WTC11 (cell line): ENCODE data around the gene PELI3. TPM values are rescaled to one million over a fixed set of nuclear protein-coding genes. Genes with fewer than 3 reads are reported as not detected.

ENCODE experiments used
- ATAC-seq: fragments of 200-7000 bp; cut with Tn5 transposase; 2 replicates; pipeline ENCODE4 v1.10.0; 2021; ENCODE audit warnings: mild to moderate bottlenecking, moderate library complexity
- CTCF ChIA-PET: fragments of 300-600 bp; sonication (Branson Sonifier 250); formaldehyde crosslinking; loops from one replicate; lab custom pipeline; 2021; ENCODE audit warnings: antibody characterized with exemption; lab: Charles Lee
- POLR2A ChIA-PET: fragments of 350-600 bp; sonication (Branson Sonifier 250); formaldehyde crosslinking; loops from one replicate; lab custom pipeline; 2021; ENCODE audit warnings: antibody characterized with exemption; lab: Charles Lee
- DNase-seq: peaks from one replicate; pipeline ENCODE4 v3.0.0; 2021; ENCODE audit warnings: low spot score
- H3K27ac Mint-ChIP-seq: 2 replicates; pipeline ENCODE4 v1.8.0; 2021; ENCODE audit warnings: mixed read lengths
- H3K27me3 Mint-ChIP-seq: 2 replicates; pipeline ENCODE4 v1.8.0; 2021; ENCODE audit warnings: low read depth, mild to moderate bottlenecking, moderate library complexity, mixed read lengths
- H3K36me3 Mint-ChIP-seq: 2 replicates; pipeline ENCODE4 v1.8.0; 2021; ENCODE audit warnings: mixed read lengths
- H3K4me1 Mint-ChIP-seq: 2 replicates; pipeline ENCODE4 v1.8.0; 2022; ENCODE audit warnings: mixed read lengths
- H3K4me3 Mint-ChIP-seq: 2 replicates; pipeline ENCODE4 v1.8.0; 2021; ENCODE audit warnings: mild to moderate bottlenecking, moderate library complexity, mixed read lengths
- H3K9me3 Mint-ChIP-seq: 2 replicates; pipeline ENCODE4 v1.8.0; 2021; ENCODE audit warnings: mixed read lengths
- ATF3 ChIP-seq: sonication (generic); formaldehyde crosslinking; conservative IDR thresholded peaks from 2 replicates; pipeline ENCODE4 v1.8.1; 2022; ENCODE audit warnings: mild to moderate bottlenecking, missing genetic modification reagents
- CBFB ChIP-seq: sonication (generic); formaldehyde crosslinking; IDR thresholded peaks from 2 replicates; pipeline ENCODE4 v1.8.1; 2022; ENCODE audit warnings: mild to moderate bottlenecking, low read depth, missing genetic modification reagents
- CTCF ChIP-seq: fragments of 200-600 bp; IDR thresholded peaks from 2 replicates; pipeline ENCODE4 v1.8.0; 2022; ENCODE audit warnings: antibody characterized with exemption
- ESRRA ChIP-seq: sonication (generic); formaldehyde crosslinking; IDR thresholded peaks from 2 replicates; pipeline ENCODE4 v1.8.1; 2022; ENCODE audit warnings: mild to moderate bottlenecking, missing genetic modification reagents, borderline replicate concordance
- ETV6 ChIP-seq: sonication (generic); formaldehyde crosslinking; IDR thresholded peaks from 2 replicates; pipeline ENCODE4 v1.8.1; 2022; ENCODE audit warnings: mild to moderate bottlenecking, missing genetic modification reagents
- HMGXB4 ChIP-seq: sonication (generic); formaldehyde crosslinking; IDR thresholded peaks from 2 replicates; pipeline ENCODE4 v1.8.1; 2023; ENCODE audit warnings: mild to moderate bottlenecking, moderate library complexity, missing genetic modification reagents
- IRF1 ChIP-seq: sonication (generic); formaldehyde crosslinking; IDR thresholded peaks from 2 replicates; pipeline ENCODE4 v1.8.0; 2023; ENCODE audit warnings: missing genetic modification reagents
- IRF2 ChIP-seq: sonication (generic); formaldehyde crosslinking; IDR thresholded peaks from 2 replicates; pipeline ENCODE4 v1.8.0; 2022; ENCODE audit warnings: low read depth, missing genetic modification reagents, borderline replicate concordance
- MLX ChIP-seq: sonication (generic); formaldehyde crosslinking; IDR thresholded peaks from 2 replicates; pipeline ENCODE4 v1.8.1; 2023; ENCODE audit warnings: mild to moderate bottlenecking, missing genetic modification reagents, moderate library complexity
- NFYB ChIP-seq: sonication (generic); formaldehyde crosslinking; conservative IDR thresholded peaks from 2 replicates; pipeline ENCODE4 v1.8.0; 2022; ENCODE audit warnings: low read depth, missing genetic modification reagents
- NR1H2 ChIP-seq: sonication (generic); formaldehyde crosslinking; IDR thresholded peaks from 2 replicates; pipeline ENCODE4 v1.9.0; 2021; ENCODE audit warnings: mild to moderate bottlenecking, moderate library complexity, missing genetic modification reagents
- SP1 ChIP-seq: sonication (generic); formaldehyde crosslinking; conservative IDR thresholded peaks from 2 replicates; pipeline ENCODE4 v1.8.1; 2022; ENCODE audit warnings: missing genetic modification reagents
- TEAD4 ChIP-seq: sonication (generic); formaldehyde crosslinking; IDR thresholded peaks from 2 replicates; pipeline ENCODE4 v1.8.0; 2022; ENCODE audit warnings: mild to moderate bottlenecking, missing genetic modification reagents
- USF1 ChIP-seq: sonication (generic); formaldehyde crosslinking; IDR thresholded peaks from 2 replicates; pipeline ENCODE4 v1.8.0; 2022; ENCODE audit warnings: mild to moderate bottlenecking, missing genetic modification reagents
- total RNA-seq: library from RNA; stranded (reverse); gene quantifications from 3 replicates; pipeline ENCODE4 v1.2.3, GENCODE V29; 2021
- TF ChIP-seq, protein P1 (sequence below): sonication (generic); formaldehyde crosslinking; IDR thresholded peaks from 2 replicates; pipeline ENCODE4 v1.8.1; 2022; ENCODE audit warnings: missing genetic modification reagents, borderline replicate concordance
- TF ChIP-seq, protein P2 (sequence below): fragments of 250-450 bp; sonication (Bioruptor Pico); IDR thresholded peaks from 2 replicates; pipeline ENCODE4 v2.1.2; 2022; ENCODE audit warnings: mild to moderate bottlenecking, moderate library complexity
- TF ChIP-seq, protein P3 (sequence below): fragments of 250-450 bp; sonication (Bioruptor Pico); IDR thresholded peaks from 2 replicates; pipeline ENCODE4 v1.9.0; 2021; ENCODE audit warnings: mild to moderate bottlenecking, borderline replicate concordance
- TF ChIP-seq, protein P4 (sequence below): sonication (generic); formaldehyde crosslinking; IDR thresholded peaks from 2 replicates; pipeline ENCODE4 v1.8.0; 2023; ENCODE audit warnings: mild to moderate bottlenecking, missing genetic modification reagents

PELI3 gene
- total RNA-seq, 1 experiment from 2014 or later: 7.8 TPM

- TF ChIP-seq HMGXB4 (CRISPR knock-in tag) (no peak), NFYB (CRISPR knock-in tag) (no peak), USF1 (CRISPR knock-in tag) (no peak)
Observed at GRCh38 chr11:66450560-66450959, 16.1 kb upstream of the PELI3 start (continued).

- peaks cover 8% of the 10 kb centered on the region for H3K27me3 Mint-ChIP-seq
- no peak for ATAC-seq
- TF ChIP-seq, protein P1, sequence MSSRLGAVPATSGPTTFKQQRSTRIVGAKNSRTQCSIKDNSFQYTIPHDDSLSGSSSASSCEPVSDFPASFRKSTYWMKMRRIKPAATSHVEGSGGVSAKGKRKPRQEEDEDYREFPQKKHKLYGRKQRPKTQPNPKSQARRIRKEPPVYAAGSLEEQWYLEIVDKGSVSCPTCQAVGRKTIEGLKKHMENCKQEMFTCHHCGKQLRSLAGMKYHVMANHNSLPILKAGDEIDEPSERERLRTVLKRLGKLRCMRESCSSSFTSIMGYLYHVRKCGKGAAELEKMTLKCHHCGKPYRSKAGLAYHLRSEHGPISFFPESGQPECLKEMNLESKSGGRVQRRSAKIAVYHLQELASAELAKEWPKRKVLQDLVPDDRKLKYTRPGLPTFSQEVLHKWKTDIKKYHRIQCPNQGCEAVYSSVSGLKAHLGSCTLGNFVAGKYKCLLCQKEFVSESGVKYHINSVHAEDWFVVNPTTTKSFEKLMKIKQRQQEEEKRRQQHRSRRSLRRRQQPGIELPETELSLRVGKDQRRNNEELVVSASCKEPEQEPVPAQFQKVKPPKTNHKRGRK (CRISPR knock-in tag): no peak
- TF ChIP-seq, protein P2, sequence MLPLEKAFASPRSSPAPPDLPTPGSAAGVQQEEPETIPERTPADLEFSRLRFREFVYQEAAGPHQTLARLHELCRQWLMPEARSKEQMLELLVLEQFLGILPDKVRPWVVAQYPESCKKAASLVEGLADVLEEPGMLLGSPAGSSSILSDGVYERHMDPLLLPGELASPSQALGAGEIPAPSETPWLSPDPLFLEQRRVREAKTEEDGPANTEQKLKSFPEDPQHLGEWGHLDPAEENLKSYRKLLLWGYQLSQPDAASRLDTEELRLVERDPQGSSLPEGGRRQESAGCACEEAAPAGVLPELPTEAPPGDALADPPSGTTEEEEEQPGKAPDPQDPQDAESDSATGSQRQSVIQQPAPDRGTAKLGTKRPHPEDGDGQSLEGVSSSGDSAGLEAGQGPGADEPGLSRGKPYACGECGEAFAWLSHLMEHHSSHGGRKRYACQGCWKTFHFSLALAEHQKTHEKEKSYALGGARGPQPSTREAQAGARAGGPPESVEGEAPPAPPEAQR (CRISPR knock-in tag): no peak
- TF ChIP-seq SP1 (CRISPR knock-in tag) (no peak), CBFB (CRISPR knock-in tag) (no peak), NFYB (CRISPR knock-in tag) (no peak), IRF1 (no peak), NR1H2 (CRISPR knock-in tag) (no peak), ESRRA (CRISPR knock-in tag) (no peak), MLX (CRISPR knock-in tag) (no peak), ATF3 (CRISPR knock-in tag) (no peak), ETV6 (CRISPR knock-in tag) (no peak), IRF2 (CRISPR knock-in tag) (no peak), CTCF (no peak), TEAD4 (CRISPR knock-in tag) (no peak)
- TF ChIP-seq, protein P3, sequence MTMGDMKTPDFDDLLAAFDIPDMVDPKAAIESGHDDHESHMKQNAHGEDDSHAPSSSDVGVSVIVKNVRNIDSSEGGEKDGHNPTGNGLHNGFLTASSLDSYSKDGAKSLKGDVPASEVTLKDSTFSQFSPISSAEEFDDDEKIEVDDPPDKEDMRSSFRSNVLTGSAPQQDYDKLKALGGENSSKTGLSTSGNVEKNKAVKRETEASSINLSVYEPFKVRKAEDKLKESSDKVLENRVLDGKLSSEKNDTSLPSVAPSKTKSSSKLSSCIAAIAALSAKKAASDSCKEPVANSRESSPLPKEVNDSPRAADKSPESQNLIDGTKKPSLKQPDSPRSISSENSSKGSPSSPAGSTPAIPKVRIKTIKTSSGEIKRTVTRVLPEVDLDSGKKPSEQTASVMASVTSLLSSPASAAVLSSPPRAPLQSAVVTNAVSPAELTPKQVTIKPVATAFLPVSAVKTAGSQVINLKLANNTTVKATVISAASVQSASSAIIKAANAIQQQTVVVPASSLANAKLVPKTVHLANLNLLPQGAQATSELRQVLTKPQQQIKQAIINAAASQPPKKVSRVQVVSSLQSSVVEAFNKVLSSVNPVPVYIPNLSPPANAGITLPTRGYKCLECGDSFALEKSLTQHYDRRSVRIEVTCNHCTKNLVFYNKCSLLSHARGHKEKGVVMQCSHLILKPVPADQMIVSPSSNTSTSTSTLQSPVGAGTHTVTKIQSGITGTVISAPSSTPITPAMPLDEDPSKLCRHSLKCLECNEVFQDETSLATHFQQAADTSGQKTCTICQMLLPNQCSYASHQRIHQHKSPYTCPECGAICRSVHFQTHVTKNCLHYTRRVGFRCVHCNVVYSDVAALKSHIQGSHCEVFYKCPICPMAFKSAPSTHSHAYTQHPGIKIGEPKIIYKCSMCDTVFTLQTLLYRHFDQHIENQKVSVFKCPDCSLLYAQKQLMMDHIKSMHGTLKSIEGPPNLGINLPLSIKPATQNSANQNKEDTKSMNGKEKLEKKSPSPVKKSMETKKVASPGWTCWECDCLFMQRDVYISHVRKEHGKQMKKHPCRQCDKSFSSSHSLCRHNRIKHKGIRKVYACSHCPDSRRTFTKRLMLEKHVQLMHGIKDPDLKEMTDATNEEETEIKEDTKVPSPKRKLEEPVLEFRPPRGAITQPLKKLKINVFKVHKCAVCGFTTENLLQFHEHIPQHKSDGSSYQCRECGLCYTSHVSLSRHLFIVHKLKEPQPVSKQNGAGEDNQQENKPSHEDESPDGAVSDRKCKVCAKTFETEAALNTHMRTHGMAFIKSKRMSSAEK (CRISPR knock-in tag): no peak
- TF ChIP-seq, protein P4, sequence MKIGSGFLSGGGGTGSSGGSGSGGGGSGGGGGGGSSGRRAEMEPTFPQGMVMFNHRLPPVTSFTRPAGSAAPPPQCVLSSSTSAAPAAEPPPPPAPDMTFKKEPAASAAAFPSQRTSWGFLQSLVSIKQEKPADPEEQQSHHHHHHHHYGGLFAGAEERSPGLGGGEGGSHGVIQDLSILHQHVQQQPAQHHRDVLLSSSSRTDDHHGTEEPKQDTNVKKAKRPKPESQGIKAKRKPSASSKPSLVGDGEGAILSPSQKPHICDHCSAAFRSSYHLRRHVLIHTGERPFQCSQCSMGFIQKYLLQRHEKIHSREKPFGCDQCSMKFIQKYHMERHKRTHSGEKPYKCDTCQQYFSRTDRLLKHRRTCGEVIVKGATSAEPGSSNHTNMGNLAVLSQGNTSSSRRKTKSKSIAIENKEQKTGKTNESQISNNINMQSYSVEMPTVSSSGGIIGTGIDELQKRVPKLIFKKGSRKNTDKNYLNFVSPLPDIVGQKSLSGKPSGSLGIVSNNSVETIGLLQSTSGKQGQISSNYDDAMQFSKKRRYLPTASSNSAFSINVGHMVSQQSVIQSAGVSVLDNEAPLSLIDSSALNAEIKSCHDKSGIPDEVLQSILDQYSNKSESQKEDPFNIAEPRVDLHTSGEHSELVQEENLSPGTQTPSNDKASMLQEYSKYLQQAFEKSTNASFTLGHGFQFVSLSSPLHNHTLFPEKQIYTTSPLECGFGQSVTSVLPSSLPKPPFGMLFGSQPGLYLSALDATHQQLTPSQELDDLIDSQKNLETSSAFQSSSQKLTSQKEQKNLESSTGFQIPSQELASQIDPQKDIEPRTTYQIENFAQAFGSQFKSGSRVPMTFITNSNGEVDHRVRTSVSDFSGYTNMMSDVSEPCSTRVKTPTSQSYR (CRISPR knock-in tag): no peak
Observed at GRCh38 chr11:66451663-66452062, 15.0 kb upstream of the PELI3 start.

More at GRCh38 chr11:66451663-66452062, 15.0 kb upstream of the PELI3 start:
- Mint-ChIP-seq H3K27ac (no peak overlapping the region), H3K4me1 (peaks cover 17% of the 10 kb centered on the region), H3K4me3 (no peak overlapping the region), H3K9me3 (peaks cover 10% of the 10 kb centered on the region), H3K36me3 (no peaks in the 10 kb centered on the region)
- ChIA-PET POLR2A (no interaction called here), CTCF (interaction anchor here (1.7 kb wide), 1 partner anchor 12 kb away, joined by 7 read pairs; the partner anchor contains the start of gene MRPL11)
- DNase-seq: no peak
